HL-60 (cell line): Measurements from ENCODE around the gene LIPC.

Source experiments
- CTCF ChIP-seq: IDR thresholded peaks from one replicate; pipeline ENCODE4 v1.5.1; 2011; ENCODE audit warnings: low read length, control low read depth, inconsistent platforms; ENCODE audit not compliant: insufficient read depth
- POLR2AphosphoS5 ChIP-seq: IDR thresholded peaks from 2 replicates; pipeline ENCODE4 v1.6.1; 2012; ENCODE audit warnings: low read depth
- REST ChIP-seq: IDR thresholded peaks from 2 replicates; pipeline ENCODE4 v1.6.1; 2012; ENCODE audit warnings: low read depth; ENCODE audit not compliant: insufficient replicate concordance

- TF ChIP-seq CTCF (no peak), REST (no peak), POLR2AphosphoS5 (no peak)
These were observed 21.9 kb upstream of the LIPC start for GRCh38 chr15:58409861-58410260.
